Endodermal cell (in vitro differentiated cells): ENCODE data around the gene COX6A1. TPM values are rescaled to one million over a fixed set of nuclear protein-coding genes. Genes with fewer than 3 reads are reported as not detected.

Experiments
- DNase-seq: peaks from one replicate; pipeline ENCODE4 v3.0.0-alpha.2; 2017
- H3K27ac ChIP-seq: 2 replicates; pipeline ENCODE4 v1.5.1; 2013; ENCODE audit warnings: mild to moderate bottlenecking, low read depth, low read length, moderate library complexity
- H3K27me3 ChIP-seq: 2 replicates; pipeline ENCODE4 v1.6.1; 2013; ENCODE audit warnings: mild to moderate bottlenecking, low read length, moderate library complexity; ENCODE audit not compliant: insufficient read depth, control insufficient read depth, poor library complexity, severe bottlenecking
- H3K36me3 ChIP-seq: 2 replicates; pipeline ENCODE4 v1.7.0; 2013; ENCODE audit warnings: mild to moderate bottlenecking, low read length, moderate library complexity; ENCODE audit not compliant: control insufficient read depth, insufficient read depth
- H3K4me1 ChIP-seq: one replicate; pipeline ENCODE4 v1.7.0; 2013; ENCODE audit warnings: low read length; ENCODE audit not compliant: control insufficient read depth, insufficient read depth
- H3K4me3 ChIP-seq: 2 replicates; pipeline ENCODE4 v1.5.1; 2013; ENCODE audit warnings: mild to moderate bottlenecking, low read length, moderate library complexity
- H3K9ac ChIP-seq: 2 replicates; pipeline ENCODE4 v1.6.1; 2013; ENCODE audit warnings: mild to moderate bottlenecking, low read length, moderate library complexity; ENCODE audit not compliant: poor library complexity, severe bottlenecking; ENCODE audit errors: extremely low read depth
- H3K9me3 ChIP-seq: 2 replicates; pipeline ENCODE4 v1.6.1; 2013; ENCODE audit warnings: mild to moderate bottlenecking, low read length, moderate library complexity; ENCODE audit not compliant: control insufficient read depth
- H3K27ac Mint-ChIP-seq: 2 replicates; pipeline ENCODE4 v1.8.0; 2020; ENCODE audit warnings: mixed read lengths
- H3K27me3 Mint-ChIP-seq: 2 replicates; pipeline ENCODE4 v1.8.0; 2021; ENCODE audit warnings: mild to moderate bottlenecking, mixed read lengths; ENCODE audit not compliant: insufficient read depth
- H3K36me3 Mint-ChIP-seq: 2 replicates; pipeline ENCODE4 v1.8.0; 2020; ENCODE audit warnings: low read depth, mixed read lengths
- H3K4me1 Mint-ChIP-seq: 2 replicates; pipeline ENCODE4 v1.8.0; 2020; ENCODE audit warnings: mixed read lengths
- H3K4me3 Mint-ChIP-seq: 2 replicates; pipeline ENCODE4 v1.8.0; 2020; ENCODE audit warnings: mild to moderate bottlenecking, moderate library complexity, mixed read lengths
- H3K9me3 Mint-ChIP-seq: 2 replicates; pipeline ENCODE4 v1.8.0; 2020; ENCODE audit warnings: mild to moderate bottlenecking, mixed read lengths
- WGBS, 2 experiments: methylation state at CpG; one replicate each; pipeline versions ENCODE4 v1.1.5 to v1.1.7; 2013; ENCODE audit warnings: missing lambda C conversion rate in 2 of 2, mixed read lengths in 1 of 2; ENCODE audit not compliant: insufficient coverage in 1 of 2, insufficient read length in 1 of 2; 5-methylcytosine and 5-hydroxymethylcytosine counted together
- total RNA-seq, 2 donors: library from RNA; stranded (reverse); fragmentation: NEBNext Ultra II Directional in 1 of 2; extraction: Animal tissue kit (Norgen Biotek cat#: 25700) in 1 of 2; gene quantifications; 2 replicates in 1 of 2; 3 replicates in 1 of 2; pipeline ENCODE4 v1.2.1, GENCODE V29; 2021
- TF ChIP-seq, protein P1 (sequence below): fragments of 200-600 bp; sonication (generic); conservative IDR thresholded peaks from 2 replicates; pipeline ENCODE4 v1.5.0; 2021; ENCODE audit warnings: antibody characterized with exemption, mild to moderate bottlenecking

Gene COX6A1
- total RNA-seq, 2 donors from 2014 or later = 344 to 354 TPM

DNA sequence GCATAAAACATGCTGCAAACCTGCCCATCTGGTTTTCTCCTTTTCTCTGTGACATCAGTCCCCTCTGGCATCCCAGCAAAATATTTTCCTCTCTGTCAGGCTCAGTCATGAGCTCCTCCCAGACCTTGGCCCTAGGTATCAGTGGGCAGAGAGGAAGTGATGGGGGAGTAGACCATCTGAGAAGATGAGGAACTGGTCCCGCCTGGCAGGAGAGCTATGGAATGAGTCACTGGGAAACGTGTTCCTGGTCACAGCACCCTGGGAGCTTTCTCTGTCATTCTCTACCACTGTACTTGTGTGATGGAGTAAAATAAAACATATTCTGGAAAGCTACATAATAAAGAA is 36.7 kb downstream of the COX6A1 start:
- Mint-ChIP-seq H3K36me3 (no peaks in the 10 kb centered on the region), H3K27me3 (no peaks in the 10 kb centered on the region), H3K27ac (no peak overlapping the region), H3K4me3 (no peak overlapping the region), H3K4me1 (peaks cover 10% of the 10 kb centered on the region), H3K9me3 (no peaks in the 10 kb centered on the region)
- no peaks in the 10 kb centered on the region for H3K4me1 ChIP-seq
- no peak overlapping the region for H3K27ac ChIP-seq
- TF ChIP-seq, protein P1, sequence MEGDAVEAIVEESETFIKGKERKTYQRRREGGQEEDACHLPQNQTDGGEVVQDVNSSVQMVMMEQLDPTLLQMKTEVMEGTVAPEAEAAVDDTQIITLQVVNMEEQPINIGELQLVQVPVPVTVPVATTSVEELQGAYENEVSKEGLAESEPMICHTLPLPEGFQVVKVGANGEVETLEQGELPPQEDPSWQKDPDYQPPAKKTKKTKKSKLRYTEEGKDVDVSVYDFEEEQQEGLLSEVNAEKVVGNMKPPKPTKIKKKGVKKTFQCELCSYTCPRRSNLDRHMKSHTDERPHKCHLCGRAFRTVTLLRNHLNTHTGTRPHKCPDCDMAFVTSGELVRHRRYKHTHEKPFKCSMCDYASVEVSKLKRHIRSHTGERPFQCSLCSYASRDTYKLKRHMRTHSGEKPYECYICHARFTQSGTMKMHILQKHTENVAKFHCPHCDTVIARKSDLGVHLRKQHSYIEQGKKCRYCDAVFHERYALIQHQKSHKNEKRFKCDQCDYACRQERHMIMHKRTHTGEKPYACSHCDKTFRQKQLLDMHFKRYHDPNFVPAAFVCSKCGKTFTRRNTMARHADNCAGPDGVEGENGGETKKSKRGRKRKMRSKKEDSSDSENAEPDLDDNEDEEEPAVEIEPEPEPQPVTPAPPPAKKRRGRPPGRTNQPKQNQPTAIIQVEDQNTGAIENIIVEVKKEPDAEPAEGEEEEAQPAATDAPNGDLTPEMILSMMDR = no peak
- peak; percentile 74 for DNase-seq
- H3K9ac ChIP-seq = no peak overlapping the region
- 68% methylated on average over 2 of the region's 2 CpGs; no CpG with 5 or more reads in 1 of the 2 experiments for WGBS, 2 experiments
- no peaks in the 10 kb centered on the region for H3K36me3 ChIP-seq
- no peak overlapping the region for H3K4me3 ChIP-seq
- H3K9me3 ChIP-seq = no peaks in the 10 kb centered on the region
- H3K27me3 ChIP-seq = no peaks in the 10 kb centered on the region

DNA sequence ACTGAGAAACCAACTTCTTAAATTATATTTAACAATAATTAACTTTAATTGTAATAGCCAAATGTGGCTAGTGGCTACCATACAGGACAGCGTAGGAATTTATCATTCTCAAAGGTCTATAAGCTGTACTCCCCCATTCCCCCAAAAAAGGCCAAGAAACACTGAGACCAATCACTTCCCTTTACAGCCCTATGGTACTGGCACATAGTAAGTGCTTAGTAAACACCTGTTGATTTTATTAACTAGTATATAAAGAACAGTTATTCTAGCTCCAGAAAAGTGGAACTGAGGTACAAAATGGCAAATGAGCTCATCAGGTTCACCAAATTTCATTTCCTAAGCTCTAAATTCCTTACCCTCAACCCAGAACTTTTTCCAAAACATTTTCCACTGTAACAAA is 37.7 kb downstream of the COX6A1 start:
- Mint-ChIP-seq H3K9me3 (no peaks in the 10 kb centered on the region), H3K27ac (no peak overlapping the region), H3K27me3 (no peaks in the 10 kb centered on the region), H3K4me3 (no peak overlapping the region), H3K36me3 (no peaks in the 10 kb centered on the region), H3K4me1 (peaks cover 5% of the 10 kb centered on the region)
- TF ChIP-seq, protein P1 = no peak
- no peak overlapping the region for H3K27ac ChIP-seq
- no peak for DNase-seq
- no peak overlapping the region for H3K4me3 ChIP-seq
- no peaks in the 10 kb centered on the region for H3K27me3 ChIP-seq
- H3K36me3 ChIP-seq = no peaks in the 10 kb centered on the region
- no peak overlapping the region for H3K9ac ChIP-seq
- WGBS, 2 experiments = 100% methylated on average over 1 of the region's 1 CpG; no CpG with 5 or more reads in 1 of the 2 experiments
- no peaks in the 10 kb centered on the region for H3K9me3 ChIP-seq
- no peaks in the 10 kb centered on the region for H3K4me1 ChIP-seq

DNA sequence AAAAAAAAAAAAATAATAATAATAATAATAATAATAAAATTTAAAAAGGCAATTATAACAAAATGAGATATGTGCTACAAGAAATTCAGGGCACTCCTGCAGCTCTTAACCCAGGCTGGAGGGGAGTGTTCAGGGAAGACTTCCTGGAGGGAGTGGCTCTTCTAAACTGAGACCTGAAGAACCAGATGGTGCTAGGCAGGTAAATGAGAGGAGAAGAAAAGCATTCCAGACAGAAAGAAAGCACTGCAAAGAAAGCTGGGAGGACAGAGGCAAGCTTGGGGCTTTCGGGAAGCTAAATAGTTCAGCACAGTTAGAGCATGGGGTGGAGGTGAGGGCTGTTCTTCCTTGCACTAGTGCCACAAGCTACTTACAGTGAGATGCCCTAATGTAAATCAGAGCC is 41.5 kb downstream of the COX6A1 start:
- Histone ChIP-seq H3K9ac (no peak overlapping the region), H3K27me3 (no peaks in the 10 kb centered on the region), H3K27ac (peak overlapping the region; percentile 16), H3K9me3 (no peaks in the 10 kb centered on the region), H3K4me1 (peaks cover 3% of the 10 kb centered on the region), H3K36me3 (no peaks in the 10 kb centered on the region), H3K4me3 (no peak overlapping the region)
- DNase-seq = no peak
- Mint-ChIP-seq H3K4me1 (peaks cover 13% of the 10 kb centered on the region), H3K27me3 (no peaks in the 10 kb centered on the region), H3K4me3 (no peak overlapping the region), H3K9me3 (no peaks in the 10 kb centered on the region), H3K27ac (no peak overlapping the region), H3K36me3 (no peaks in the 10 kb centered on the region)
- TF ChIP-seq, protein P1 = no peak
- WGBS, 2 experiments = 71 to 87% methylated on average over 1 of the region's 1 CpG
